HG02798 (cell line): ENCODE measurements around the gene SGCE.

ENCODE experiments used
- ATAC-seq: cut with Tn5 transposase; IDR thresholded peaks from one replicate; pipeline ENCODE4 v1.9.1; 2021; ENCODE audit warnings: mild to moderate bottlenecking; ENCODE audit not compliant: unreplicated experiment, poor library complexity

The SGCE gene

DNA sequence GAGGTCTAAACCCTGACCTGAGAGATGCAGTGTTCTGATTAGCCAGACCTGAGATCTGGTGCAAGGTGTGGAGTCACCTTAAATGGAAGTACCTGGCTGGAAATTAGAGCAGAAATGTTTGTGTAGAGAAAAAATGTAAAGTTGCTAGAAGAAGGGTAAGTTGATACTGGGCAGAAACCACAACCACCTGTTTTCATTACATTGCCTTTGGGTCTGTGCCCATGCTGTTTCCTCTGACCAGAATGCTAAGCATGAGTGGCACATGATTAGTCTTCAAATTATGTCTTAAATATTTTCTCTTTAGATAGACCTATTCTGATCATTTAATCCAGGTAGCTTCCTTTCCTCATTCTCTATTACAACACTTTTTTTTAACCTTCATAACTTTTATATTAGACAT lies 77.3 kb downstream of the SGCE start:
- no peak for ATAC-seq

DNA sequence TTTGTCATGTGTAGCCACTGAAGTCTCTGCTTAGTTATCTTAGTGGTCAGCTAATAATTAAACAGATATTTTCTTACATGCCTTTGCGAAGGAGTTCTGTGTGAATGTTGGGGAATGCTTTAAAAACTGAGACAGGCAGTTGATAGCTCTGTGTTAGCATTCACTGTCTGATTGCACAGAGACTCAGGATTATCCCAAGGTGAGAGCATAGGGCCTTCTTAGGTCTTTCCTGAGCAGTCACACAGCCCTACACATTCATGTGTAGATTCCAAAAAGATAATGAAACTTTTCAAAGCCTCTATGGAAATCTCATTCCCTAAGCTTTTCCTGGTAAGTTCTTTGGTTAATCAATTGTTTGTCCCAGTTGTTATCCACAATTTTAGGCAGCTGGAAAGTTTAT lies 78.6 kb downstream of the SGCE start:
- no peak for ATAC-seq

DNA sequence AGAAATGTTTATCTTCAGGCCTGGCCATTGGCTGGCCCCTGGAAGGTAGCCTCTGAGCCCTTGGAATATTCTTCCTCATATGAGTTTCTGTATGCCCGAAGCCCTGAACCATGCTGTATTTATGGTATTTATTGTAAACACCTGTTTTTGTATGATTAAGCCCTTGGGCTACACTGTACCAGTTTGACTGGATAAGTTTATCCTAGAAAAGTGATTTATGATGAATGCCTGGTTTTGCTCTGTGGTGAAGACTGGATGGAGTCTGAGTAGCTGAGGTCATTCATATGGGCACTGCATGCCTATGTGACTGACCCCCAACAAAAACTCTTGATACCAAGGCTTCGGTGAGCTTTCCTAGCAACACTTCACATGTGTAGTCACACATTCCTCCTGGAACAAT lies 79.6 kb downstream of the SGCE start:
- ATAC-seq = no peak

DNA sequence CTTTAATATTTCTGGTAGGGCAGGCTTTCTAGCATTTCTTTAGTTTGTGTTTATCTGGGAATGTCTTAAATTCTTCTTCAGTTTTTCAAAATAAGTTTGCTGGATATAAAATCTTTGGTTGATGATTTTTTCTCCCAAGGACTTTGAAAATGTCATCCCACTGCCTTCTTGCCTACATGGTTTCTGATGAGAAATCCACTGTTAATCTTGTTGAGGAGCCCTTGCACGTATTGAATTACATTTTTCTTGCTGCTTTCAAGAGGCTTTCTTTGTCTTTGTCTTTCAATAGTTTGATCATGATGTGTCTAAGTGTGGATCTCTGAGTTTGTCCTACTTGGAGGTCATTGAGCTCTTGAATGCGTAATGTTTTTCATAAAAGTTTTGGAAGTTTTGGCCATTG lies 80.3 kb downstream of the SGCE start:
- no peak for ATAC-seq

DNA sequence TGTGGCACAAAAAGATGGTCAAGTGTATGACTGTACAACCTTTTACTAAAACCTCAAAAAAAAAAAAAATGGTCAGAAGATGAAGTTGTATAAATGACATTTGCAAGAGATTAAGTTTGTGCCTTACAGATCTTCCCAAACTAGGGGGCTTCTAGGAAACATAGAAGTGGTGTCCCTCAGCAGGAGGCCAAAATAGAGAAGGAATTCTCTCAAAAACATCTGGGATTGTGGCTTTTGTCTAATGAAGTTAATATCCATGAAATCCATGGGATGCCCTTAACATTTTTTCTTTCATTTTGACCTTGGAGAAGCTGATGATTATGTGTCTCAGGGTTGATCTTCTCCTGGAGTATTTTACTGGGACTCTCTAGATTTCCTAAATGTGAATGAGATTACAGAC lies 84.1 kb downstream of the SGCE start:
- ATAC-seq = no peak

- ATAC-seq = no peak
These were observed 88.5 kb downstream of the SGCE start for GRCh38 chr7:94567396-94567795.

DNA sequence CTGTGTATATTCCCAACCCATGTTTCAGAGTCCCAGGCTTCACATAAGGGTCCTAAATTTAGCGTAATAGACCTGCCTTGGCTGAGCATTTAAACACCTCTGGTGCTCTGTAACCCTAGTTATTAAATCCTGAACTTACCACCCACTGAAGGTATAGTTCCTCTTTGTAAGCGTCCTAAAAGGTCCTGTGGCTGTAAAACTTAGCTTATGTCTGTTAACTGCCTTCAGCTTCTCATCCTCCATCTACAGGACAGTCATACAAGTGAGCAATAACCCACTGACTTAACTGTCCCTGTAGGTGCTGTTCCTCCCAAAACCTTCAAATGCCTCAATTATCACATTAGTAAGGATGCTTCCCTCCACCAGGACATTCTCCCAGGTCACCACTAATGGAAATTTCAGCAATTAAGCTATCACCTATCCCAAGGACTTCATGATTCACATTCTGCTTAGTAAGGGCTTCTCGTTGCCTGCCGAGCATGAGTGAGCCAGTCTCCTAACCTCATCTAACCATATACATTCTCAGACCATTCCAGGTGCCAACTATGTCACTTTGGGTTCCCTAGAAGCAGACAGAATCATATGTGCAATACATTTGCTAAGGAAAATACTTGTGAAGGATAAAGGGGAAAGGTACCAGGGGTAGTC lies 90.6 kb downstream of the SGCE start:
- ATAC-seq = no peak

DNA sequence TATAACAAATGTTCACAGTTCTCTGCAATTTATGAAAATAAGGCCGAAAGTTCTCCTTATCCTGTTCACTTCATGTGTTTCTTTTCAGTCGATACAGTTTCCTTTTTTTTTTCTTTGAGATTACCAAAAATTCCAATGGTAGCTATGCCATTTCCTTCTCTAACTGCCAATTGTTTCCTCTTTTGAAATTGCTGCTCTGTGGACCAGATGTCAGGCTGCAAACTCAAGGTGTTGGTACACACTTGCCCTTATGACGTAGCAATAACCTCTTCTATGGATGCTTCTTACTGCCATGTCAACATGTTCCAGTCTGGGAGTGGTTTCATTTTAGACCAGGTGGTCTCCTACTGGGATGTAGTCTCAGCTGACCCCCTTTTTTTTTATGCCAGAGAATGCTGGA lies 93.4 kb downstream of the SGCE start:
- ATAC-seq = no peak

- no peak for ATAC-seq
These were observed 94.0 kb downstream of the SGCE start for GRCh38 chr7:94561841-94562514.

DNA sequence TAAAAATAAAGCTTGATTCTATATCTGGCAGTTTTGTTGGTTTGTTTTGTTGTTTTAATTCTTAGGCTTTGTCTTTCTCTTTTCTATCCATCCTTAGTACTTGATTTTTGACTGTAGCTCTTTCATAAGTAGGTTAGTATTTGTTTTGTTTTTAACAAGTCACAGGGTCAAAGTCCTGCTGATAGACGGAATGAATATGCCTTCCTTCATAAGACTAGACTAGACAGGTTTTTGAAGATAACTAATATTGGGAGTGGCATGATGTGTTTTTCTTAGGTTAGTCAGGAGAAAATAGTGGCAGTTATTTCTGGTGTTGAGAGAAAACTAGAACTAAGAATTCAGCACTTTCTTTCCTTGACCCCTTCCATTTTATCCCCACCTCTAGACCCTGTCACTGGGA lies 96.0 kb downstream of the SGCE start:
- ATAC-seq = no peak

DNA sequence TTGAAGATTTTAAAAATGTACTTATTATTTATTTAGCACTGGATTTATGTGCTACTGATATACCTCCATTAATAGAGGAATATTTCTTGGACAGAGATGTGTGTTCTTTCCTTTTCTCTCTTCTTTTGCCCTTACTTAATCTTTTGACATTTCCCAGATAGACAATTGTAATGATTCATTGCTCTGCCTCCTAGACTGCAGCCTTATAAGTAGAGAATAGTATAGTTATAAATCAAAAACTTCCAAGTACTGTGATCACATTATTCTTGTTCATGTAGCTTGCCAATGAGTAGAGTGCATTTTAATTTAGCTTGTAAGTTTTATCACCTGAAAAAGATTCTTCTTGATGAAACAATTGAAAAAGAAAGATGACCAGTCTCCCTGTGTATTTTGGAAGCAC lies 98.7 kb downstream of the SGCE start:
- ATAC-seq = no peak

DNA sequence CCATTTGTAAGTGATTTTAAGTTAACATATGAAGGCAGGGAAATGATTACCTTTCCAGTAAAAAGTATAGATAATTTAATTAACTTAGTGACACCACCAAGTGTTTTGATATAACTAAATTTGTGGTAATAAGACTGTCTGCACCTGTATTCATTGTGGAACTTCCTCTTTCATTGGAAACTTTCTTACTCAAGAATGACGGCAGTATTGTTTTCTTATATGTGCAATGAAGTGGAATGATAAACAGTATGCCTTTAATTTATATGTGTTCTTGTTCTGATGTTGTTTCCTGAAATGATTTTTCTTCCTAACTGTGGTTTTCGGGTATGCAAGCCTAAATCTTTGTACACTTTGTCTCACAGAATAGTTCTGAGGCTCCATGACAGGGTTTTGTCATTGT lies 99.9 kb downstream of the SGCE start:
- peak; percentile 52 for ATAC-seq

GRCh38 chr7:94547126-94547525 lies 108.8 kb downstream of the SGCE start:
- no peak for ATAC-seq

GRCh38 chr7:94540428-94540827 lies 115.5 kb downstream of the SGCE start:
- no peak for ATAC-seq
